ENCODE measurements around the gene BBS4. TPM values are rescaled to one million over a fixed set of nuclear protein-coding genes. Genes with fewer than 3 reads are reported as not detected.
A peak's percentile ranks its signal among the peaks of the same experiment; 100 is the strongest.
"Not testable (repeated sequence)": the region's sequence is repeated elsewhere in the genome, so short reads cannot be mapped to it uniquely, and the experiment has no call there.

BBS4 gene
- 10 to 100 TPM in 3 of 4 donors, 1 to 10 TPM in 1; 6.1 to 25.7 (median 16.2) TPM for total RNA-seq

GRCh38 chr15:72685925-72686794, at the start of gene BBS4, which contains the start of gene HIGD2B:
BBS4 (plus strand) TSS chr15:72686207; CDS start chr15:72686228, 21 bp downstream.
HIGD2B (minus strand) TSS chr15:72686182; CDS start chr15:72676374, 9,808 bp downstream.
- ATAC-seq (ENCODE audit: low FRiP score) (peak; percentile 96), DNase-seq (ENCODE audit: low spot score) (peak; percentile 63)
- TF ChIP-seq, protein P1, sequence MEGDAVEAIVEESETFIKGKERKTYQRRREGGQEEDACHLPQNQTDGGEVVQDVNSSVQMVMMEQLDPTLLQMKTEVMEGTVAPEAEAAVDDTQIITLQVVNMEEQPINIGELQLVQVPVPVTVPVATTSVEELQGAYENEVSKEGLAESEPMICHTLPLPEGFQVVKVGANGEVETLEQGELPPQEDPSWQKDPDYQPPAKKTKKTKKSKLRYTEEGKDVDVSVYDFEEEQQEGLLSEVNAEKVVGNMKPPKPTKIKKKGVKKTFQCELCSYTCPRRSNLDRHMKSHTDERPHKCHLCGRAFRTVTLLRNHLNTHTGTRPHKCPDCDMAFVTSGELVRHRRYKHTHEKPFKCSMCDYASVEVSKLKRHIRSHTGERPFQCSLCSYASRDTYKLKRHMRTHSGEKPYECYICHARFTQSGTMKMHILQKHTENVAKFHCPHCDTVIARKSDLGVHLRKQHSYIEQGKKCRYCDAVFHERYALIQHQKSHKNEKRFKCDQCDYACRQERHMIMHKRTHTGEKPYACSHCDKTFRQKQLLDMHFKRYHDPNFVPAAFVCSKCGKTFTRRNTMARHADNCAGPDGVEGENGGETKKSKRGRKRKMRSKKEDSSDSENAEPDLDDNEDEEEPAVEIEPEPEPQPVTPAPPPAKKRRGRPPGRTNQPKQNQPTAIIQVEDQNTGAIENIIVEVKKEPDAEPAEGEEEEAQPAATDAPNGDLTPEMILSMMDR (IDR thresholded peaks at IDR 0.05) = no peak

- DNase-seq (ENCODE audit: low spot score) = not testable (repeated sequence)
- ATAC-seq (ENCODE audit: low FRiP score) = peak; percentile 82
These were observed 49.3 kb upstream of the BBS4 start for GRCh38 chr15:72636519-72637282.

DNA sequence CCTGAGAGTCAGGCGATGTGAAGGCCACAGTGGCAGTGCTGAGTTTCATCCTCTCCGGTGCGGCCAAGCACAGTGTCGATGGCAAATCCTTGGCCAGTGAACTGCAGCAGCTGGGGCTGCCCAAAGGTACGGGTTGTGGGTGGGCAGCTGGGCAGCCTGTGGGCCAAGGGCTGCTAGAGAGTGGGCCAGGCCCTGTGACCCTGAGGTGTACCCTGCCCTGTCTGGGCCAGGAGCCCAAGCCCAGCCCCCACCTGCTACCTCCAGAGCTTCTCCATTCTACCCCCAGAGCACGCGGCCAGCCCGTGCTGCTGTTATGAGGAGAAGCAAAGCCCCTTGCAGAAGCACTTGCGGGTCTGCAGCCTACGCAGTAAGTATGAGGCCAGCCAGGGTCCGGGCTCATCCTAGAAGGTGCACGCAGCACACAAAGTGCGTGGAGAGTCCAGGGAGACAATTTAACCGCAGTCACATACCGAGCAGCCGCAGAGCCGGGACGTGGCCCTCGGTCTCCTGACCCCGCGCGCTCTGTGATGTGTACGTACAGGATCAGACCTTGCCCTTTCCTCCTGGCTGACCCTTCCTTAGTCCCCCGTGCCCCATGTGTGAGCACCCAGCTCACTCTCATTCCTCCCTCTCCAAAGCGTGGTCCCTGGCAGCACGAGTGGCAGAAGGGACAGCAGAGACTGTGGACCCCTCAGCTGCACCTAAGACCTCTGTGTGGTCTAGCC, 46.1 kb upstream of the BBS4 start:
- not testable (repeated sequence) for DNase-seq (ENCODE audit: low spot score); ATAC-seq (ENCODE audit: low FRiP score)

DNA sequence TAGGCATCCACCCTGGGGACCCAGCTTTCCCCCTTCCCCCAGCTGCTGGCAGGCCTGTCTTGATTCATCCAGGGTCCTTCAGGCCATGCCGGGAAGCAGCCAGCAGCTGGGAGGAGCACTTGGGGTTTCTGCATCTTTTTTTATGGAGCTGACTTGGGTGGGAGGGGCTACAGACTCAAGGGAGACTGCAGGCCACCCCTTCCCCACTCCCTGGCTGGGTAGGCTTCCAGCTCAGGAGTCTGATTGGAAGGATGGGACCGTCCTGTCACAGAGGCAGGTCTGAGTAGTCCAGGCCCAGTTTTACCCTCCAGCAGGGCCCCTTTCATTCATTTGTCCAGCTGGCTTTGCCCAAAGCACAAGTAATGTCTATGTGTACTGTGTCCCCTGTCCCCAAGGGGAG, 43.7 kb upstream of the BBS4 start:
- DNase-seq (ENCODE audit: low spot score); ATAC-seq (ENCODE audit: low FRiP score): not testable (repeated sequence)

DNA sequence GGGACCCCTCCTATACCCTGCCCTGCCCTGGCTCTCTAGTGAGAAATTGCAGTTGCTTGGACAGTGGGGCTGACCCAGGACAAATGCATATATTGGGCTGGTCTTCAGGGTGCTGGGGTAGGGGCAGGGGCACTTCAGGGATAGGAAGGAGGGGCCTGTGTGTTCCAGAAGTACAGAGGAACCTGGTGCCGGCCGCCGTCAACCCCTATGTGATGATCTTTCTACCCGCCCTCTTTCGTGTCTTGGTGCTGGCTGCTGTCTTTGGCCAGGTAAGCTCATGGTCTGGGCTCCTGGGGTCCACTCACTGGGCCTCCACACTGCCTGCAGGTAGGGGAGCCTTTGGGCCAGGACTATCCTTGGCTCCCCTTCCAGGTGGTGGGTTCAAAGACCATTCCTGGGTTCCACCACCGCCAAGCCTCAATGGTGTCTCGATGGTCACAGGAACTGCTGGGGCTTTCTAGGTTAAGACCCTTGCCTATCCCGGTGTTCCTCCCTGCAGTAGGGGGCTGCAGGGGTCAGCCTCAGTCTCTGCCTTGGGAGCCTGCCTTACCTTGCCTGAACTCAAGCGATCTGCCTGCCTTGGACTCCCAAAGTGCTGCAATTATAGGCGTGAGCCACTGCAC, 37.3 kb upstream of the BBS4 start:
- not testable (repeated sequence) for ATAC-seq (ENCODE audit: low FRiP score); DNase-seq (ENCODE audit: low spot score)

GRCh38 chr15:72654397-72654796, 31.6 kb upstream of the BBS4 start, which contains the start of gene GOLGA6B:
GOLGA6B (plus strand) TSS chr15:72654697; CDS start chr15:72654738, 41 bp downstream.
- not testable (repeated sequence) for DNase-seq (ENCODE audit: low spot score); ATAC-seq (ENCODE audit: low FRiP score)

- DNase-seq (ENCODE audit: low spot score); ATAC-seq (ENCODE audit: low FRiP score): not testable (repeated sequence)
These were observed 30.0 kb upstream of the BBS4 start for GRCh38 chr15:72656014-72656413.

DNA sequence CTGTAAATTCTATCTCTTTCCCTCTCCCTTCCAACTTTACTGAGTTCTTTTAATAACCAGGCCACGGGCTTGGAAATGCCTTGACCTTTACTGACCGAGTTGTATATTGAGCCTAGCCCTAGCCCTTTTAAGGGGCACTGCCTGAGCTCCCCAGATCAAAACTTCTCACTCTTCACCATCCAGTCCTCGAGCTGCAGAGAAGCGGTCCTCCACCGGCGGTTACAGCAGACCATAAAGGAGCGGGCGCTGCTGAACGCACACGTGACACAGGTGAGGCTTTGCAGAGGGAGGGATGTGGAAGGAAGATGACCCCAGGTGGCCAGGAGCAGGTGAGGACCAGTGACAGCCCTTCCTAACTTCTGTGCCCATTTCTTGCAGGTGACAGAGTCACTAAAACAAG, 24.9 kb upstream of the BBS4 start:
- not testable (repeated sequence) for DNase-seq (ENCODE audit: low spot score)

DNA sequence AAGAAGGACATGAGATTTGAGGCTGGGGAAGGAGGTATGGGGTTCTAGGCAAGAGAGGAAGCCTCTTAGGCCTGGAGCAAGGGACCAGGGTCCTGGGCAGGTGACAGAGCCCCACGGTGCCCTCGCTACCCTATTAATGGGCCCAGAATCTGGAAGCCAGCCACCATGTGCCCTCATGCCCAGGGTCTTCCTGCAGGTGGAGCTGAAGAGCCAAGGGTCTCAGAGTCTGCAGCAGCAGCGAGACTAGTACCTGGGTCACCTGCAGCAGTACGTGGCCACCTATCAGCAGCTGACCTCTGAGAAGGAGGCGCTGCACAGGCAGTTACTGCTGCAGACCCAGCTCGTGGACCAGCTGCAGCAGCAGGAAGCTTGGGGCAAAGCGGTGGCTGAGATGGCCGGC, 22.1 kb upstream of the BBS4 start:
- ATAC-seq (ENCODE audit: low FRiP score) = not testable (repeated sequence)

More for the DNA sequence above, 24.9 kb upstream of the BBS4 start:
- not testable (repeated sequence) for ATAC-seq (ENCODE audit: low FRiP score)

DNA sequence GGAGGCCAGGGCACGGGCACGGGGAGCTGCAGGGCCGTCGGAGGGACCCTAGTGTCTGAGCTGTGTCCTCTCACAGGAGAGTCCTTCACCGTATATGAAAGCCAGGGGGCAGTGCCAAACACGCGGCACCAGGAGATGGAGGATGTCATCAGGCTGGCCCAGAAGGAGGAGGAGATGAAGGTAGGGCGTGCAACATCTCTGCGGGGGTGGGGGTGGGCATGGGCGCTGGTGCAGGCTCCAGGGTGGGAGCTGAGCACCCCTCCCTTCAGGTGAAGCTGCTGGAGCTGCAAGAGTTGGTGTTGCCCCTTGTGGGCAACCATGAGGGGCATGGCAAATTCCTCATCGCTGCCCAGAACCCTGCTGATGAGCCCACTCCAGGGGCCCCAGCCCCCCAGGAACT, 20.3 kb upstream of the BBS4 start:
- ATAC-seq (ENCODE audit: low FRiP score); DNase-seq (ENCODE audit: low spot score): not testable (repeated sequence)

More for the DNA sequence above, 22.1 kb upstream of the BBS4 start:
- DNase-seq (ENCODE audit: low spot score) = not testable (repeated sequence)

DNA sequence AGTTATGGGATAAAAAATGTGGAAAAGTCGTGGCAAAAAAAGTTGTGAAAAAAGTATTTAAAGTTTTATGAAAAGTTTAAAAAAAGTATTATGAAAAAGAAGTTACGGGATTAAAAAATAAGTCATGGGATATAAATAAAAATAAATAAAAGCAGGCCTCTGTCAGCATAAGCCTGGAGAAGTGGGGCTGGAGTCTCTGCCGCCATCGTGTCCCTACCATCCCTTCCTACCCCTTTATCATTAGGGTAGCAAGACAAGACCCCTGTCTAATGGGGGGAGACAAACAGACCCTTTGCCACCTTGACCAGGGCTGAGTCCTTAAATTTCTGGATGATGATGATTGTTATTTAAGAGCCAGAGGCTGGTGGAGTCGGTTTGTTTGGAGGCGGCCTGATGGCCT, 16.2 kb upstream of the BBS4 start:
- not testable (repeated sequence) for ATAC-seq (ENCODE audit: low FRiP score); DNase-seq (ENCODE audit: low spot score)
